A673 (cell line): Measurements from ENCODE around the gene HMBS. TPM values are rescaled to one million over a fixed set of nuclear protein-coding genes. Genes with fewer than 3 reads are reported as not detected.

Experiments used
- BruUV-seq: library from RNA; stranded (reverse); fragments of 400-500 nt; replicated peaks from 2 replicates; lab custom pipeline; 2021; lab: Mats Ljungman, UMichigan
- CTCF ChIA-PET: fragments of 300-600 bp; sonication (Branson Sonifier 250); formaldehyde crosslinking; loops from one replicate; lab custom pipeline; 2022; ENCODE audit warnings: antibody characterized with exemption; lab: Charles Lee
- POLR2A ChIA-PET: fragments of 300-600 bp; sonication (Branson Sonifier 250); formaldehyde crosslinking; loops from one replicate; lab custom pipeline; 2022; ENCODE audit warnings: antibody characterized with exemption; ENCODE audit not compliant: low non-redundant PET; lab: Charles Lee
- DNase-seq: peaks from one replicate; pipeline ENCODE4 v3.0.0-alpha.2; 2015; ENCODE audit warnings: low spot score
- H3K27ac ChIP-seq: fragments of 200-600 bp; sonication (generic); 2 replicates; pipeline ENCODE4 v1.5.1; 2016; ENCODE audit warnings: mixed run types, low read depth, mild to moderate bottlenecking, mixed read lengths, antibody characterized with exemption, low read length; ENCODE audit not compliant: poor library complexity, severe bottlenecking
- H3K27me3 ChIP-seq: fragments of 200-600 bp; sonication (generic); replicated peaks from 2 replicates; pipeline ENCODE4 v1.6.1; 2017; ENCODE audit warnings: mixed run types, low read depth, mild to moderate bottlenecking, mixed read lengths, antibody characterized with exemption, low read length; ENCODE audit not compliant: insufficient read depth, poor library complexity
- H3K36me3 ChIP-seq: fragments of 200-600 bp; sonication (generic); 2 replicates; pipeline ENCODE4 v1.6.1; 2016; ENCODE audit warnings: mixed run types, mild to moderate bottlenecking, mixed read lengths, antibody characterized with exemption, low read length; ENCODE audit not compliant: insufficient read depth, poor library complexity, severe bottlenecking
- H3K4me1 ChIP-seq: fragments of 200-600 bp; sonication (generic); 2 replicates; pipeline ENCODE4 v1.6.1; 2017; ENCODE audit warnings: mixed run types, mild to moderate bottlenecking, mixed read lengths, antibody characterized with exemption, low read length; ENCODE audit not compliant: insufficient read depth, poor library complexity, severe bottlenecking
- H3K4me3 ChIP-seq: fragments of 200-600 bp; sonication (generic); 2 replicates; pipeline ENCODE4 v1.5.1; 2016; ENCODE audit warnings: low read depth, mixed run types, mild to moderate bottlenecking, mixed read lengths, low read length; ENCODE audit not compliant: poor library complexity, severe bottlenecking
- H3K9me3 ChIP-seq: fragments of 200-600 bp; sonication (generic); 2 replicates; pipeline ENCODE4 v1.6.1; 2016; ENCODE audit warnings: mixed run types, low read depth, mild to moderate bottlenecking, mixed read lengths, antibody characterized with exemption, low read length; ENCODE audit not compliant: poor library complexity, severe bottlenecking
- EZH2 ChIP-seq: fragments of 200-600 bp; sonication (generic); IDR thresholded peaks from 2 replicates; pipeline ENCODE4 v1.6.1; 2017; ENCODE audit warnings: borderline replicate concordance, low read depth, mild to moderate bottlenecking, mixed read lengths, antibody characterized with exemption, low read length; ENCODE audit not compliant: poor library complexity, severe bottlenecking
- intact Hi-C: fragments of 100-400 bp; cut with micrococcal nuclease; formaldehyde crosslinking; loops from one replicate; pipeline ENCODE4 v1.10.0; 2022; ENCODE audit not compliant: unreplicated experiment
- total RNA-seq: library from RNA; stranded (reverse); gene quantifications from 2 replicates; pipeline ENCODE4 v1.2.3, GENCODE V29; 2021
- TF ChIP-seq, protein P1 (sequence below): fragments of 300-800, 200-600 bp; sonication (generic); conservative IDR thresholded peaks from 2 replicates; pipeline ENCODE4 v1.5.1; 2017; ENCODE audit warnings: low read depth, mild to moderate bottlenecking, antibody characterized with exemption, low read length, moderate library complexity, mixed read lengths

The HMBS gene
- total RNA-seq, 1 experiment from 2014 or later, result 72.5 TPM

DNA sequence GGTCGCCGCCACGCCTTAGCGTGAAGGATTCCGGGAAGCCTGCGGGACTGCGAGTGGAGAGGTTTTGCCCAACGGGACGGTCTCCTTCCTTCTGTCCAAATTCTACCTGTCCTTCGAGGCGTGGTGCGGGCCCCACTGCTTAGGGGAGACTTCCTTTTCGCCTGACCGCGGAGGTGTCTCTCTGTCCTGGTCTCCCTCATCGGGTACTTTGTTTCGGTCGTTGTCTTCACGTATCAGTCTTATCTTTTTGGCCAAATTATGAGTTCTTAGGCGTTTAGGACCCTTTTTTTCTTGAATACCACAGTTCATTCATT lies 37.1 kb downstream of the HMBS start:
- CTCF ChIA-PET, result interaction anchor here (0.6 kb wide), 1 partner anchor 258 kb away, joined by 5 read pairs; no protein-coding TSS in a partner anchor
- H3K4me3 ChIP-seq, result peak overlapping the region; percentile 75
- no peaks in the 10 kb centered on the region for H3K9me3 ChIP-seq
- H3K27ac ChIP-seq, result peak overlapping the region; percentile 71
- no peaks in the 10 kb centered on the region for H3K36me3 ChIP-seq
- intact Hi-C loops, result no loop called here
- POLR2A ChIA-PET, result interaction anchor here (0.5 to 0.9 kb wide), 4 partner anchors 15 to 691 kb away, joined by 4 to 15 read pairs (median 6); partner anchors contain the start of genes ABCG4 and DPAGT1
- no peaks in the 10 kb centered on the region for H3K27me3 ChIP-seq
- no peak for DNase-seq
- peaks cover 14% of the 10 kb centered on the region for H3K4me1 ChIP-seq
- TSS peak; percentile 72 for BruUV-seq
- TF ChIP-seq, protein P1, sequence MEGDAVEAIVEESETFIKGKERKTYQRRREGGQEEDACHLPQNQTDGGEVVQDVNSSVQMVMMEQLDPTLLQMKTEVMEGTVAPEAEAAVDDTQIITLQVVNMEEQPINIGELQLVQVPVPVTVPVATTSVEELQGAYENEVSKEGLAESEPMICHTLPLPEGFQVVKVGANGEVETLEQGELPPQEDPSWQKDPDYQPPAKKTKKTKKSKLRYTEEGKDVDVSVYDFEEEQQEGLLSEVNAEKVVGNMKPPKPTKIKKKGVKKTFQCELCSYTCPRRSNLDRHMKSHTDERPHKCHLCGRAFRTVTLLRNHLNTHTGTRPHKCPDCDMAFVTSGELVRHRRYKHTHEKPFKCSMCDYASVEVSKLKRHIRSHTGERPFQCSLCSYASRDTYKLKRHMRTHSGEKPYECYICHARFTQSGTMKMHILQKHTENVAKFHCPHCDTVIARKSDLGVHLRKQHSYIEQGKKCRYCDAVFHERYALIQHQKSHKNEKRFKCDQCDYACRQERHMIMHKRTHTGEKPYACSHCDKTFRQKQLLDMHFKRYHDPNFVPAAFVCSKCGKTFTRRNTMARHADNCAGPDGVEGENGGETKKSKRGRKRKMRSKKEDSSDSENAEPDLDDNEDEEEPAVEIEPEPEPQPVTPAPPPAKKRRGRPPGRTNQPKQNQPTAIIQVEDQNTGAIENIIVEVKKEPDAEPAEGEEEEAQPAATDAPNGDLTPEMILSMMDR, result no peak
- TF ChIP-seq EZH2, result no peak

DNA sequence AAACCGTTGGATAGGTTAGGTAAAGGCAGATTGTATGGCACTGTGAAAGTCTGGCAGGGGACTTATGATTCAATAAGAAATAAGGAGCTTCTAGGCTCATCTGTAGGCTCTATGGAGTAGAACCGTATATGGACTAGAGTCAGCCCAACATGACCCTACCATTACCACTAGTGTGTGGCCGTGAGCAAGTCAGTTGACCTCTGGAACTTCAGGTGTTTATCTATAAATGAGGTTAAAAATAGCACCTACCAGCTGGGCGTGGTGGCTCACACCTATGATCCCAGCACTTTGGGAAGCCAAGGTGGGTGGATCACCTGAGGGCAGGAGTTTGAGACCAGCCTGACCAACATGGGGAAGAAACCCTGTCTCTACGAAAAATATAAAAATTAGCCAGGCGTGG lies 41.1 kb downstream of the HMBS start:
- Histone ChIP-seq H3K4me3 (no peak overlapping the region), H3K27me3 (no peaks in the 10 kb centered on the region), H3K27ac (no peak overlapping the region), H3K9me3 (no peaks in the 10 kb centered on the region), H3K4me1 (peaks cover 10% of the 10 kb centered on the region), H3K36me3 (peaks cover 4% of the 10 kb centered on the region)
- CTCF ChIA-PET, result no interaction called here
- no TSS peak for BruUV-seq
- intact Hi-C loops, result no loop called here
- TF ChIP-seq, protein P1, result no peak
- POLR2A ChIA-PET, result no interaction called here
- no peak for DNase-seq

DNA sequence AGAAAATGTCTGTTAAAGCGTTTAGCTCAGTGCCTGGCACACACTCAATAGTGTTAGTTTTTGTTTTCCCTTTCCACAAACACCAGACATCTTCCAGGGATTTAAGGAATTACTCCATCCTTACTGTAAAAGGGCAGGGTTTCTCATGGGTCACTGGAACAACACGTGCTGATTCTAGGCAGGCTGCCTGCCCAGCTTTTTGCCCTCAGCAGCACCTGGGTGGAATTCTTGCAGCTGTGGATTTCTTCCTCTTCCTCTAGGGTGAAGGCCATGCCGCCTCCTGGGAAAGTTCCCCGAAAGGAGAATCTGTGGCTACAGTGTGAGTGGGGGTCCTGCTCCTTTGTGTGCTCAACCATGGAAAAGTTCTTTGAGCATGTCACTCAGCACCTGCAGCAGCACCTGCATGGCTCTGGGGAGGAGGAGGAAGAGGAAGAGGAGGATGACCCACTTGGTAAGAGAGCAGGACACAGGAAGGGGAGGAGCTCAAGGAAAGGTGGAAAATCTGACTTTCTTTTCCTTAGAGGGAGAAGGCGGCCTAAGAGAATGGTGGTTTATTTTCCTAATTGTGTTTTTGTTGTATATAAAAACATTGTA lies 42.1 kb downstream of the HMBS start:
- TF ChIP-seq EZH2, result no peak
- Histone ChIP-seq H3K4me1 (peaks cover 8% of the 10 kb centered on the region), H3K27ac (no peak overlapping the region), H3K36me3 (peaks cover 10% of the 10 kb centered on the region), H3K27me3 (no peaks in the 10 kb centered on the region), H3K9me3 (no peaks in the 10 kb centered on the region), H3K4me3 (no peak overlapping the region)
- BruUV-seq, result no TSS peak
- DNase-seq, result no peak
- CTCF ChIA-PET, result no interaction called here
- POLR2A ChIA-PET, result no interaction called here
- intact Hi-C loops, result no loop called here

DNA sequence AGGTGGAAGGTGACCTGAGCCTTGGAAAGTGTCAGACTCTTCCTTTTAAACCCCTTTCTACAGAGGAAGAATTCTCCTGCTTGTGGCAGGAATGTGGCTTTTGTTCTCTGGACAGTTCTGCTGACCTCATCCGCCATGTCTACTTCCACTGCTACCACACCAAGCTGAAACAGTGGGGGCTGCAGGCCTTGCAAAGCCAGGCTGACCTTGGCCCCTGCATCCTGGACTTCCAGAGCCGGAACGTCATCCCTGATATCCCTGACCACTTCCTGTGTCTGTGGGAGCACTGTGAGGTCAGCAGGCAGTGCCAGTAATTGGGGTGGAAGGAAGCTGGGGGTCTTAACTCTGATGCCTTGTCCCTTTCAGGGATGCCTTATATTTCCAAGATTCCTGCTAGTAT lies 46.0 kb downstream of the HMBS start:
- ChIA-PET POLR2A (interaction anchor here (0.6 kb wide), 1 partner anchor 90 kb away, joined by 4 read pairs; no protein-coding TSS in a partner anchor), CTCF (no interaction called here)
- H3K27me3 ChIP-seq, result no peaks in the 10 kb centered on the region
- H3K9me3 ChIP-seq, result no peaks in the 10 kb centered on the region
- H3K27ac ChIP-seq, result no peak overlapping the region
- no peak for TF ChIP-seq EZH2
- TF ChIP-seq, protein P1, result no peak
- no peaks in the 10 kb centered on the region for H3K4me1 ChIP-seq
- no peak overlapping the region for H3K4me3 ChIP-seq
- intact Hi-C loops, result no loop called here
- BruUV-seq, result no TSS peak
- no peak for DNase-seq
- peaks cover 25% of the 10 kb centered on the region for H3K36me3 ChIP-seq
